K562 (cell line): ENCODE measurements around the gene KASH5. TPM values are rescaled to one million over a fixed set of nuclear protein-coding genes. Genes with fewer than 3 reads are reported as not detected.
A peak's percentile ranks its signal among the peaks of the same experiment; 100 is the strongest.

Experiments
- ATAC-seq: fragments of 200-7000 bp; cut with Tn5 transposase; 3 replicates; pipeline ENCODE4 v1.9.1; 2020; ENCODE audit warnings: moderate library complexity
- BruUV-seq: library from RNA; stranded (reverse); fragments of 400-500 nt; replicated peaks from 2 replicates; lab custom pipeline; 2021; lab: Mats Ljungman, UMichigan
- CTCF ChIA-PET: fragments of 300-600 bp; formaldehyde crosslinking; extraction: SDS; loops from one replicate; lab custom pipeline; 2021; ENCODE audit warnings: low intra/inter-chr PET ratio; lab: Yijun Ruan, JAX
- POLR2A ChIA-PET: fragments of 300-600, 350-650 bp; sonication (Branson Sonifier 250); formaldehyde crosslinking; extraction: SDS; loops from one replicate; lab custom pipeline; 2021; ENCODE audit warnings: antibody characterized with exemption, inconsistent platforms; lab: Yijun Ruan, JAX
- DNase-seq, 4 experiments: peaks; one replicate each; pipeline versions ENCODE4 v3.0.0 to v3.0.0-alpha.2; 2011 to 2018; ENCODE audit warnings: low spot score in 3 of 4, mixed read lengths in 3 of 4; ENCODE audit errors: extremely low read depth in 1 of 4
- FAIRE-seq: peaks from 2 replicates; lab custom pipeline; 2011; peaks lifted over from hg19 to GRCh38; lab: Jason Lieb, UNC
- H2AFZ ChIP-seq: 2 replicates; pipeline ENCODE4 v1.6.0; 2011; ENCODE audit warnings: low read depth, low read length, control low read depth, inconsistent platforms
- H3K27ac ChIP-seq: fragments of 200-600 bp; 3 replicates; pipeline ENCODE4 v1.8.0; 2011; ENCODE audit warnings: low read depth, mild to moderate bottlenecking, control low read depth, inconsistent platforms, low read length, moderate library complexity, mixed read lengths; ENCODE audit errors: extremely low read depth
- H3K27me3 ChIP-seq, 2 experiments: fragments of 300-600 bp in 1 of 2; 2 replicates in 1 of 2; 3 replicates in 1 of 2; pipeline versions ENCODE4 v1.6.0 to v1.8.0; 2011; ENCODE audit warnings: inconsistent platforms in 2 of 2, low read length in 2 of 2, mild to moderate bottlenecking in 1 of 2, mixed read lengths in 1 of 2, moderate library complexity in 1 of 2; ENCODE audit not compliant: control insufficient read depth in 2 of 2, insufficient read depth in 2 of 2
- H3K36me3 ChIP-seq: fragments of 300-600 bp; 3 replicates; pipeline ENCODE4 v1.8.0; 2011; ENCODE audit warnings: mild to moderate bottlenecking, low read length, inconsistent platforms; ENCODE audit not compliant: control insufficient read depth, insufficient read depth
- H3K4me1 ChIP-seq, 2 experiments: fragments of 200-600 bp in 1 of 2; replicated peaks in 1 of 2; 2 replicates in 1 of 2; 3 replicates in 1 of 2; pipeline versions ENCODE4 v1.5.1 to v1.8.0; 2011; ENCODE audit warnings: inconsistent platforms in 2 of 2, low read length in 2 of 2, mild to moderate bottlenecking in 1 of 2, mixed read lengths in 1 of 2, moderate library complexity in 1 of 2; ENCODE audit not compliant: control insufficient read depth in 2 of 2, insufficient read depth in 2 of 2
- H3K4me2 ChIP-seq: 2 replicates; pipeline ENCODE4 v1.6.1; 2011; ENCODE audit warnings: low read length, control low read depth, inconsistent platforms, mixed read lengths; ENCODE audit not compliant: insufficient read depth
- H3K4me3 ChIP-seq: fragments of 200-600 bp; sonication (generic), shearing (Covaris generic); 2 replicates; pipeline ENCODE4 v1.5.1; 2016; ENCODE audit warnings: control low read depth, inconsistent platforms
- H3K79me2 ChIP-seq: fragments of 200-600 bp; 3 replicates; pipeline ENCODE4 v1.8.0; 2011; ENCODE audit warnings: low read length, inconsistent platforms; ENCODE audit not compliant: control insufficient read depth, insufficient read depth
- H3K9ac ChIP-seq, 2 experiments: 2 replicates each; pipeline versions ENCODE4 v1.6.0 to v1.6.1; 2011; ENCODE audit warnings: low read depth in 2 of 2, low read length in 2 of 2, control low read depth in 1 of 2, inconsistent platforms in 1 of 2, mild to moderate bottlenecking in 1 of 2, mixed read lengths in 1 of 2; ENCODE audit not compliant: insufficient read depth in 1 of 2
- H3K9me1 ChIP-seq: one replicate; pipeline ENCODE4 v1.6.0; 2011; ENCODE audit warnings: inconsistent platforms, mild to moderate bottlenecking, low read length, moderate library complexity; ENCODE audit not compliant: control insufficient read depth, insufficient read depth
- H3K9me3 ChIP-seq: replicated peaks from 2 replicates; pipeline ENCODE4 v1.5.1; 2011; ENCODE audit warnings: low read depth, low read length, inconsistent platforms; ENCODE audit not compliant: control insufficient read depth, insufficient read depth
- H4K20me1 ChIP-seq: replicated peaks from 2 replicates; pipeline ENCODE4 v1.6.1; 2011; ENCODE audit warnings: low read length, inconsistent platforms, mixed read lengths; ENCODE audit not compliant: control insufficient read depth, insufficient read depth
- ARNT ChIP-seq, 2 experiments: fragments of 450-650 bp; IDR thresholded peaks; 2 replicates each; pipeline ENCODE4 v1.6.1; 2016; ENCODE audit warnings: mild to moderate bottlenecking in 1 of 2
- NUFIP1 ChIP-seq: fragments of 450-650 bp; IDR thresholded peaks from 2 replicates; pipeline ENCODE4 v1.6.1; 2018; ENCODE audit not compliant: partially characterized antibody
- PHB ChIP-seq: fragments of 250-450 bp; sonication (Bioruptor Pico); IDR thresholded peaks from 2 replicates; pipeline ENCODE4 v1.5.0; 2021
- SMARCA5 ChIP-seq: fragments of 450-650 bp; IDR thresholded peaks from 2 replicates; pipeline ENCODE4 v1.6.1; 2016
- SOX6 ChIP-seq: fragments of 450-650 bp; IDR thresholded peaks from 2 replicates; pipeline ENCODE4 v1.6.1; 2014; ENCODE audit warnings: mild to moderate bottlenecking
- SPI1 ChIP-seq: IDR thresholded peaks from 2 replicates; pipeline ENCODE4 v1.6.1; 2011; ENCODE audit warnings: low read depth, low read length, control low read depth, borderline replicate concordance
- SRSF9 ChIP-seq: fragments of 200-400 bp; formaldehyde crosslinking; IDR thresholded peaks from 2 replicates; pipeline ENCODE4 v1.6.1; 2017; ENCODE audit warnings: low read depth, low read length, borderline replicate concordance
- STAG1 ChIP-seq: sonication (generic); formaldehyde crosslinking; IDR thresholded peaks from 2 replicates; pipeline ENCODE4 v1.5.0; 2020; ENCODE audit warnings: missing genetic modification reagents, borderline replicate concordance
- TAF1 ChIP-seq: IDR thresholded peaks from 2 replicates; pipeline ENCODE4 v1.6.1; 2011; ENCODE audit warnings: mild to moderate bottlenecking, low read length, moderate library complexity; ENCODE audit not compliant: insufficient read depth, control insufficient read depth, severe bottlenecking; ENCODE audit errors: extremely low read depth
- TCF3 ChIP-seq: sonication (generic); formaldehyde crosslinking; IDR thresholded peaks from 2 replicates; pipeline ENCODE4 v1.4.0; 2020; ENCODE audit warnings: mild to moderate bottlenecking, missing genetic modification reagents
- ZC3H4 ChIP-seq: sonication (generic); formaldehyde crosslinking; IDR thresholded peaks from 2 replicates; pipeline ENCODE4 v1.9.0; 2021; ENCODE audit warnings: missing genetic modification reagents, borderline replicate concordance
- ZFP30 ChIP-seq: fragments of 250-450 bp; sonication (Bioruptor Pico); IDR thresholded peaks from 2 replicates; pipeline ENCODE4 v1.8.0; 2022; ENCODE audit warnings: moderate library complexity, mild to moderate bottlenecking, inconsistent platforms, borderline replicate concordance
- ZNF668 ChIP-seq: fragments of 250-450 bp; sonication (Bioruptor Pico); IDR thresholded peaks from 2 replicates; pipeline ENCODE4 v1.8.0; 2022; ENCODE audit warnings: mild to moderate bottlenecking, inconsistent platforms
- WGBS: fragments of 100-300 bp; shearing (Covaris generic); methylation state at CpG from one replicate; pipeline ENCODE4 v1.1.6; 2016; ENCODE audit warnings: low coverage, mixed read lengths; ENCODE audit not compliant: insufficient coverage; ENCODE audit errors: missing lambda C conversion rate; 5-methylcytosine and 5-hydroxymethylcytosine counted together
- in situ Hi-C: fragments of 300-500 bp; cut with MboI; formaldehyde crosslinking; loops from 4 replicates; pipeline ENCODE4 v1.15.0; 2018; ENCODE audit warnings: inconsistent platforms, mixed read lengths
- intact Hi-C: fragments of 100-400 bp; cut with micrococcal nuclease; formaldehyde crosslinking; loops from 2 replicates; pipeline ENCODE4 v1.14.2; 2022
- polyA plus RNA-seq, 8 experiments: library from polyadenylated mRNA; depleted of rRNA in 4 of 8; stranded (reverse) in 5 of 8; unstranded in 3 of 8; fragments of >200 nt; fragmentation: Nextera tagmentation in 2 of 8; fragmentation: Illumina TruSeq in 1 of 8; extraction: Ambion mirVana in 2 of 8; extraction: Trizol in 1 of 8; gene quantifications; 2 replicates each; pipeline versions ENCODE4 v1.2.1 to v1.2.3, GENCODE V29; 2011 to 2014; ENCODE audit warnings: inconsistent platforms in 1 of 8, missing spikeins in 1 of 8
- total RNA-seq, 7 experiments: library from RNA; depleted of rRNA in 6 of 7; stranded (reverse); fragments of >200 nt in 6 of 7; fragmentation: Illumina TruSeq in 2 of 7; extraction: Trizol in 2 of 7; gene quantifications; 2 replicates each; pipeline versions ENCODE4 v1.2.1 to v1.2.3, GENCODE V29; 2011 to 2021; ENCODE audit warnings: low replicate concordance in 1 of 7
- TF ChIP-seq, protein P1 (sequence below): sonication (generic); formaldehyde crosslinking; IDR thresholded peaks from 2 replicates; pipeline ENCODE4 v1.9.0; 2022; ENCODE audit warnings: mild to moderate bottlenecking, missing genetic modification reagents
- TF ChIP-seq, protein P2 (sequence below): sonication (generic); formaldehyde crosslinking; IDR thresholded peaks from 2 replicates; pipeline ENCODE4 v1.8.0; 2022; ENCODE audit warnings: missing genetic modification reagents, mild to moderate bottlenecking, moderate library complexity, borderline replicate concordance
- TF ChIP-seq, protein P3 (sequence below): fragments of 250-450 bp; sonication (Bioruptor Pico); IDR thresholded peaks from 2 replicates; pipeline ENCODE4 v1.8.0; 2022; ENCODE audit warnings: inconsistent platforms
- TF ChIP-seq, protein P4 (sequence below): fragments of 250-450 bp; sonication (Bioruptor Pico); IDR thresholded peaks from 2 replicates; pipeline ENCODE4 v1.5.1; 2021; ENCODE audit warnings: mild to moderate bottlenecking

KASH5 gene
- total and polyA plus RNA-seq, 9 of the 15 experiments (the other 6 are each of a cell fraction or from before 2014, with no cell fraction given), result 0.07 to 0.84 (median 0.34) TPM; not detected in 1

DNA sequence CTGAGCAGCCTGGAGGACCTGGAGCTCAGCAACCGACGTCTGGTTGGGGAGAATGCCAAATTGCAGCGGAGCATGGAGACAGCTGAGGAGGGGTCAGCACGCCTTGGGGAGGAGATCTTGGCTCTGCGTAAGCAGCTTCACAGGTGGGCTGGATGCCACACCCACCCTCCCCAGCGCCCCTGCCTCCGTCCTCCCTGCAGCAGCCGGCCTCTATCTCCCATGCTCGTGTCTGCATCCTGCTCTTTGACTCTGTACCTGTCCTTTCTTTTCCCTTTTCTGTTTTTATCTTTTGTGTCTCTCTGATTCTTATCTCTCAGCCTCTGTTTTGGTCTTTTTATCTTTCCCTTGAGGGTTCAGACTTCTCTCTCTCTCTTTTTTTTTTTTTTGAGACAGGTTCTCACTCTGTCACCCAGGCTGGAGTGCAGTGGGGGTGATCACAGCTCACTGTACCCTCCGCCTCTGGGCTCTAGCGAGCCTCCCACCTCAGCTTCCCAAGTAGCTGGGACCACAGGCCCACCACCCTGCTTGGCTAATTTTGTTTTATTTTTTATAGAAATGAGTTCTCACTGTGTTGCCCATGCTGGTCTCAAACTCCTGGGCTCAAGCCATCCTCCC is 10.1 kb downstream of the KASH5 start:
- ChIA-PET CTCF (no interaction called here), POLR2A (interaction anchor here (1.0 to 1.9 kb wide), 2 partner anchors 9 to 13 kb away, joined by 4 to 8 read pairs; no protein-coding TSS in a partner anchor)
- Histone ChIP-seq H3K9ac (peak overlapping the region in 1 of 2 experiments; percentile 73; a peak in 2 of 4 replicates), H3K4me1 (peaks cover 0 to 21% of the 10 kb centered on the region in 2 experiments; a peak in 3 of 5 replicates), H3K27ac (no peak overlapping the region), H2AFZ (0 out of 2 replicates have a peak overlapping the region, but pooled peaks have one; percentile 34), H3K79me2 (no peaks in the 10 kb centered on the region), H3K36me3 (no peaks in the 10 kb centered on the region), H3K9me3 (no peaks in the 10 kb centered on the region), H3K4me2 (no peak overlapping the region), H3K4me3 (no peak overlapping the region), H4K20me1 (no peaks in the 10 kb centered on the region)
- FAIRE-seq (no peak), DNase-seq (no peak), ATAC-seq (no peak)
- BruUV-seq, result no TSS peak
- intact Hi-C loops, result no loop called here
- TF ChIP-seq SPI1 (no peak), ZC3H4 (CRISPR knock-in tag) (no peak), ZFP30 (CRISPR knock-in tag) (no peak), SOX6 (0 out of 2 replicates have a peak, but pooled peaks have one; percentile 22), STAG1 (CRISPR knock-in tag) (no peak), NUFIP1 (no peak), SRSF9 (no peak), ARNT (IDR thresholded peaks at IDR 0.05) (no peak), TCF3 (CRISPR knock-in tag) (no peak), ZNF668 (CRISPR knock-in tag) (no peak), PHB (CRISPR knock-in tag) (no peak), TAF1 (no peak), SMARCA5 (no peak)
- TF ChIP-seq, protein P1, sequence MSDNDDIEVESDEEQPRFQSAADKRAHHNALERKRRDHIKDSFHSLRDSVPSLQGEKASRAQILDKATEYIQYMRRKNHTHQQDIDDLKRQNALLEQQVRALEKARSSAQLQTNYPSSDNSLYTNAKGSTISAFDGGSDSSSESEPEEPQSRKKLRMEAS, result no peak
- TF ChIP-seq, protein P2, sequence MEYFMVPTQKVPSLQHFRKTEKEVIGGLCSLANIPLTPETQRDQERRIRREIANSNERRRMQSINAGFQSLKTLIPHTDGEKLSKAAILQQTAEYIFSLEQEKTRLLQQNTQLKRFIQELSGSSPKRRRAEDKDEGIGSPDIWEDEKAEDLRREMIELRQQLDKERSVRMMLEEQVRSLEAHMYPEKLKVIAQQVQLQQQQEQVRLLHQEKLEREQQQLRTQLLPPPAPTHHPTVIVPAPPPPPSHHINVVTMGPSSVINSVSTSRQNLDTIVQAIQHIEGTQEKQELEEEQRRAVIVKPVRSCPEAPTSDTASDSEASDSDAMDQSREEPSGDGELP (CRISPR knock-in tag), result 0 out of 2 replicates have a peak, but pooled peaks have one; percentile 21
- TF ChIP-seq, protein P3, sequence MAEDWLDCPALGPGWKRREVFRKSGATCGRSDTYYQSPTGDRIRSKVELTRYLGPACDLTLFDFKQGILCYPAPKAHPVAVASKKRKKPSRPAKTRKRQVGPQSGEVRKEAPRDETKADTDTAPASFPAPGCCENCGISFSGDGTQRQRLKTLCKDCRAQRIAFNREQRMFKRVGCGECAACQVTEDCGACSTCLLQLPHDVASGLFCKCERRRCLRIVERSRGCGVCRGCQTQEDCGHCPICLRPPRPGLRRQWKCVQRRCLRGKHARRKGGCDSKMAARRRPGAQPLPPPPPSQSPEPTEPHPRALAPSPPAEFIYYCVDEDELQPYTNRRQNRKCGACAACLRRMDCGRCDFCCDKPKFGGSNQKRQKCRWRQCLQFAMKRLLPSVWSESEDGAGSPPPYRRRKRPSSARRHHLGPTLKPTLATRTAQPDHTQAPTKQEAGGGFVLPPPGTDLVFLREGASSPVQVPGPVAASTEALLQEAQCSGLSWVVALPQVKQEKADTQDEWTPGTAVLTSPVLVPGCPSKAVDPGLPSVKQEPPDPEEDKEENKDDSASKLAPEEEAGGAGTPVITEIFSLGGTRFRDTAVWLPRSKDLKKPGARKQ, result no peak
- TF ChIP-seq, protein P4, sequence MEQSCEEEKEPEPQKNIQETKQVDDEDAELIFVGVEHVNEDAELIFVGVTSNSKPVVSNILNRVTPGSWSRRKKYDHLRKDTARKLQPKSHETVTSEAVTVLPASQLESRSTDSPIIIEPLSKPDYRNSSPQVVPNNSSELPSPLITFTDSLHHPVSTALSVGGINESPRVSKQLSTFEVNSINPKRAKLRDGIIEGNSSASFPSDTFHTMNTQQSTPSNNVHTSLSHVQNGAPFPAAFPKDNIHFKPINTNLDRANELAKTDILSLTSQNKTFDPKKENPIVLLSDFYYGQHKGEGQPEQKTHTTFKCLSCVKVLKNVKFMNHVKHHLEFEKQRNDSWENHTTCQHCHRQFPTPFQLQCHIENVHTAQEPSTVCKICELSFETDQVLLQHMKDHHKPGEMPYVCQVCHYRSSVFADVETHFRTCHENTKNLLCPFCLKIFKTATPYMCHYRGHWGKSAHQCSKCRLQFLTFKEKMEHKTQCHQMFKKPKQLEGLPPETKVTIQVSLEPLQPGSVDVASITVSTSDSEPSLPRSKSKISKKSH, result no peak
- TF ChIP-seq, all 486 proteins: peak for 2
- Histone ChIP-seq H3K27me3 (no peaks in the 10 kb centered on the region), H3K9me1 (no peaks in the 10 kb centered on the region)
- 24% methylated on average over 10 of the region's 11 CpGs for WGBS
- in situ Hi-C loops, result no loop called here
